ENCODE data around the gene RBM18.

RBM18 gene

DNA sequence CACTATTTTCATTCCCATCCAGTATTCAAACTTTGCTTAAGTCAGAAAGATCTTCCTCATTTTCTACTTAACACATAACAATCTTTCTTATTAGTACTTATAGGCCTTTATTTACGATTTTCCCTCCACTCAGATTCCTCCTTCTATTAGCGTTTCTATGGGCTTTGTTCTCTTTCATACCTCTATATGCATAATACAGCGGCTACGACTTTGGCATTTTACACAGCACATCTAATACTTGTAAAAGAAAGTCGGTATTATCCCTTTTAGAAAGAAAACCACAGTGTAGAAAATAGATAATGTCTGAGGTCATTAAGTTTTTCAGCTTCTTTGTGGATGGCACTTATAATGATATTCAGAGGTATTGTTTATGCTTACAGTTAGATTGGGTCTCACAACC, 8.4 kb downstream of the RBM18 start:
- DNase-seq, result no peak

GRCh38 chr9:122254761-122255160, 9.9 kb downstream of the RBM18 start:
- no peak for DNase-seq

- no peak for DNase-seq
Observed at GRCh38 chr9:122252796-122253195, 11.8 kb downstream of the RBM18 start.

GRCh38 chr9:122251351-122251750, 13.3 kb downstream of the RBM18 start:
- no peak for DNase-seq

GRCh38 chr9:122248448-122248865, 16.2 kb downstream of the RBM18 start:
- DNase-seq, result no peak

DNA sequence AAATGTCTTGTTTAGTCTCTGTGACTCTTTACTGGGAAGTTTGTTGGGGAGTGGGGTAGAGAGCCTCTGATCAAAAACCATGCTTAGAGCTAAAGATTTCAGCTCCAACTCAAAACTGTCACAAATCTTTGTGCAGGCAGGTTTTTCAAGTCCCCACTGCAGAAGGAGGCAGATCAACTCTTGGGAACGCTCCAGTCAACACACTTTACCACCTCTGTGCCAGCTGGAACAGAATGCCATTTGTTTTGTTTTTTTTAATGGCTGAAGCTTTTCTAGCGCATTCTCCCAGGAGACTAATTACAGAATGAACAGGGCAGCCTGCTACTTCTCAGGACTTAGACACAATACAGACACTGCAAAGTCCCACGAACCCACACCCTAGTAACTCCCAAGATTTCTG, 18.0 kb downstream of the RBM18 start:
- DNase-seq, result no peak

GRCh38 chr9:122244349-122244748, 20.3 kb downstream of the RBM18 start:
- DNase-seq, result no peak

DNA sequence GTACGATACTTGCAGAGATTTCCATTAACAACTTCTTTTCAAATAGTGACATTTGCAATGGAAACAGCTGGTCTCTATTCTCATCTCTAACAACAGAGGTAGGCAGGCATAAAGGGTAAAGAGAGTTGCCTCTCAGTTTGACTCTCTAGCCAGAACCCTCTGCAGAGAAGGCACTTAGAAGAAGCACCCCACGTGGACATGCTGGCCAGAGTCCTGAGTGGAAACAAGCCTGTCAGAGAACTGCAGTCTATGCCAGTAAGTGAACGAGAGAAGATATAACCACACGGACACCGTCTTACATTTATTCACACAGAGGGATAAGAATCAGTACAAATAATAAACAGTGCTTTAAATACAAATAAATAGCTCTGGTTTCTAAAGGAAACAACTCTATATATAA, 24.9 kb downstream of the RBM18 start:
- DNase-seq, result no peak

GRCh38 chr9:122236681-122237080, 28.0 kb downstream of the RBM18 start:
- DNase-seq, result no peak

GRCh38 chr9:122234022-122234748, 30.5 kb downstream of the RBM18 start:
- no peak for DNase-seq

DNA sequence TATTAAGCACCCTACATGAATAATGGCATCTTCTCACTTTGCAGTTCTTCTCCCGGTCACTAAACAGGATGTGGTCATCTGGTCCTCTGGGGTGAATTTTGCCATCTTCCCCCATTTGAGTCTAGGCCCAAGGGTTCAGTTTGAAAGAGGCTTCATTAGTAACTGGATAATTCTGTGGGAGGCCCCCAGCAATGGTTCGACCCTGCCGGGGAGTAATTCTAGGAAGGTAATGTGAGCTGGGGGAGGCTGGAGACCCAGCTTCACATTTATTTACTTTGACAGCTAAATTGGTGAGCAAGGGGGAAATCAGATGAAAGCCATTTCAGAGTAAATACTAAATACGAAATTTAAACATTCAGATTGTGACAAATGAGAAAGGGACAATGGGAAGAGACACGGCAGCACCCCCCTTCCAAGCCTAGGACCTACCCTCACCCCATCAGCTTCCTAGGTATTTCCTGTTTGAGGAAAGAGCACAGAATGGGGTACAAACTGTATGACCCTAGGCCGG, 31.8 kb downstream of the RBM18 start:
- DNase-seq, result no peak

- DNase-seq, result no peak
Observed at GRCh38 chr9:122229485-122229837, 35.2 kb downstream of the RBM18 start.

- no peak for DNase-seq
Observed at GRCh38 chr9:122228568-122229484, 35.8 kb downstream of the RBM18 start, which contains the start of gene LHX6. Gene LHX6, minus strand, starts transcription at chr9:122228957. Its CDS starts 217 bp downstream, at chr9:122228740.

DNA sequence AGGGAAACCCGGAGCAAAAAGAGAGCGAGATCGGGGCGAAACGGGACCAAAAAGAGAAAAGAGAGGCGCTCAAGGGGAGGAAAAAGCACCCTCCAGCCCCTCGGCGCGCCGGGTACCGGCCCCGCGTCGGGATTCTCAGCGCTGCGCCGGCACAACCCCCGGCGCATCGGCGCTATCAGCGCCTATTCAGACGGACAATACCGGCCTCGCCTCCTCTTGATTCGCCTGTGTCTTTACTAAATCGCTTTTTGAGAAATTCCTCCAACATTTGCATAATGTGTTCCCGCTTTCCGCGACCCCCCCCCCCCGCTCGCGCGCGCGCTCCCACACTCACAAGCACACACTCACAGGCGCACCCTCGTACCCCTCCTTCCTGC, 36.5 kb downstream of the RBM18 start:
- no peak for DNase-seq

- no peak for DNase-seq
Observed at GRCh38 chr9:122227575-122227900, 37.1 kb downstream of the RBM18 start.

DNA sequence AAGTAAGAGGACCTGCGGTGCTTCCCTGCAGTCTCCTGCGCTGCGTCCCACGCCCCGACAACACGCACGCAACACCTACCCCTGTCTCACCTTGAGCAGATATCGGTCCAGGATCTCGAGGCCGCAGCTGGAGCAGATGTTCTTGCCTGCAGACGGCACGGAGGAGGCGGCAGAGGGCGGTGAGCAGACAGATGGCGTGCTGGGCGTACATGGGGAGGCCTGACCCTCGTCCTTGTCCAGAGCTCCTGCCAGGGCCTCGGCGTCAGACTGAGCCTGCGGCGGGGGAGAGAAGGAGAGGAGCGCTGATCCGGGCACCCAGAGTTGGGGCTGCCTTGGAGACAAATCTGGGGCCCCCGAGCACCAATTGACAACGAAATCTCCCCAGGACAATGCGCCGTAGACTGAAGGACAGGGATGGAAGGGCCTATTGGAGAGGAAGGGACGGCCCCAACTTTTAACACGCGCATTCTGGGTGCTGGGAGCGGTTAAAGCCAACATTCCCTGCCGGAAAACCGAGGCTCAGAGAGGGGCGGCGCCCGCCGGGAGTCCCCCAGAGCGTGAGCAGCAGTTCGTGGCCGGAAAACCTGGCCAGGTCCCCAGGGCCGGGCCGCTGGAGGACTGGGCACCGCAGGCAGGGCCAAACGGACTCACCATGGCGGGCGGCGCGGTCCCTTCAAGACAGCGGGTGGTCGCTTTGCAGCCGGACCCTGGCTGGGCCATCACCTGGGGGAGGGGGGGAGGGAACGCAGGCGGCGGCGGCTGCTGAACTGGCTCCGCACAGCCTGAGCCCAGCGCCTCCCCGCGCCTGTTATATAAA, 37.7 kb downstream of the RBM18 start:
- DNase-seq, result no peak

DNA sequence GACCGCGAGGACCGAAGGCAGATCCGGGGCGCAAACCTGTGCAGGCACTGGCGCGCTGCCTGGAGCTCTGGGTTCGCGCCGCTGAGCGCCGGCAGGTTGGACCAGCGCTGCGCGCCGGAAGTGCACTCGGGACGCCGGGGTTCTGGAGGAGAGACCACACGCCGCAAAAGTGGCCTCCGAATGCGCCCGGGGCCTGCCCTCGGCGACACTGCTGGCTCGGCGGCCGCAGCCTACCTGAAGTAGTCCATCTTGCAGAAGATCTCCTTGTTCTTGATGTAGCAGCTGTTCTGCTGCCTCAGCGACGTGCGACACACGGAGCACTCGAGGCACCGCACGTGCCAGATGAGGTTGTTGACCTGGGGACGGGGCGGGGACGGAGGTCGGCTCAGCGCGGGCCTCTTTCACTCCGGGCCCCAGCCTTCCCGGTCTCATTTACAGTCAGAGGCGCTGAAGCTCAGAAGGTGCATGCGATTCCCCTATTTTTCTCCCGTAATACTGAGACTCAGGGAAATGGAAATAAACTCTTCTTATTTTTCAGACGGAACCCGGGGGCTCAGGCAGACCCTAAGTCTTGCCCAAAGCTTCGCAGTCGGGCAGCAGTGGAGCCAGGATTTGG, 38.4 kb downstream of the RBM18 start:
- DNase-seq, result no peak

GRCh38 chr9:122225312-122226141, 39.1 kb downstream of the RBM18 start:
- no peak for DNase-seq

DNA sequence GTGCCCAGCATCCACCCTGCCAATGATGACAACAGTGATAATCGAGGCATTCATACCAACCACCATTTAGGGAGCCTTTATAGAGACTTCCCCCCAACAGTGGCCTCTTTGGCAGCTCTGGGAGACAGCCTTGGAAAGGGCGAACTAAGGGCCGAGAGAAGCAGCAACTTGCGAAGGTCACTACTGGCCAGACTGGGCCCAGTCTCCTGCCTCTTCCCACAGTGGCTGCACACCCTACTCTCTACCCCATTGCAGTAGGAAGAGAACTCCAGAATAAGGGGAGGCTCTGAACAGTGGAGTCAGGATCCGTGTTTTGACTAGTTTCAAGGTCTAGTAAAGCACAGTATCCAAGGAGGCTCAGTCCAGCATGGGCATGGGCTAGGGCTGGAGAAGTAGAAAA, 41.2 kb downstream of the RBM18 start:
- no peak for DNase-seq

- no peak for DNase-seq
Observed at GRCh38 chr9:122222791-122223190, 41.8 kb downstream of the RBM18 start.

- DNase-seq, result no peak
Observed at GRCh38 chr9:122221183-122221811, 43.3 kb downstream of the RBM18 start.
